ENCODE data around the gene MAS1.

GRCh38 chr6:159939591-159940016 lies 48.8 kb downstream of the MAS1 start:
- TF ChIP-seq CTCF (IDR thresholded peaks at IDR 0.05) (no peak), ZFX (IDR thresholded peaks at IDR 0.05; ENCODE audit: borderline replicate concordance) (no peak)
